H1 (cell line): ENCODE data around the gene HERC4. TPM values are rescaled to one million over a fixed set of nuclear protein-coding genes. Genes with fewer than 3 reads are reported as not detected.

Experiments used
- CREB1 ChIP-seq: IDR thresholded peaks from 2 replicates; pipeline ENCODE4 v1.6.1; 2012; ENCODE audit warnings: inconsistent platforms
- EGR1 ChIP-seq: IDR thresholded peaks from 2 replicates; pipeline ENCODE4 v1.6.1; 2011; ENCODE audit warnings: low read depth, low read length, borderline replicate concordance
- GTF2F1 ChIP-seq: IDR thresholded peaks from 2 replicates; pipeline ENCODE4 v1.6.1; 2012; ENCODE audit warnings: low read depth, low read length, improper control_type of control experiment, borderline replicate concordance
- HDAC2 ChIP-seq, 2 experiments: fragments of 300-600 bp in 1 of 2; sonication (generic) in 1 of 2; IDR thresholded peaks; 2 replicates each; pipeline ENCODE4 v1.6.1; 2011 to 2012; ENCODE audit warnings: low read depth in 2 of 2, low read length in 2 of 2, mild to moderate bottlenecking in 2 of 2, moderate library complexity in 2 of 2, borderline replicate concordance in 1 of 2, inconsistent platforms in 1 of 2
- KDM4A ChIP-seq: IDR thresholded peaks from one replicate; pipeline ENCODE4 v1.7.1; 2012; ENCODE audit warnings: low read depth, mild to moderate bottlenecking, moderate library complexity, low read length, inconsistent platforms; ENCODE audit not compliant: severe bottlenecking
- KDM5A ChIP-seq: fragments of 200-600 bp; IDR thresholded peaks from 2 replicates; pipeline ENCODE4 v1.7.1; 2012; ENCODE audit warnings: mild to moderate bottlenecking, low read length, inconsistent platforms, mixed read lengths
- MAFK ChIP-seq: IDR thresholded peaks from 2 replicates; pipeline ENCODE4 v1.6.1; 2012; ENCODE audit warnings: low read depth, mild to moderate bottlenecking, improper control_type of control experiment, low read length
- POLR2A ChIP-seq, 2 experiments: IDR thresholded peaks; 1 replicate in 1 of 2; 2 replicates in 1 of 2; pipeline ENCODE4 v1.6.1; 2011; ENCODE audit warnings: low read depth in 2 of 2, low read length in 2 of 2, mild to moderate bottlenecking in 2 of 2; ENCODE audit errors: control extremely low read depth in 1 of 2
- RBBP5 ChIP-seq: IDR thresholded peaks from 2 replicates; pipeline ENCODE4 v1.7.1; 2012; ENCODE audit warnings: low read depth, mild to moderate bottlenecking, inconsistent platforms, low read length, moderate library complexity, borderline replicate concordance
- SP2 ChIP-seq: IDR thresholded peaks from 2 replicates; pipeline ENCODE4 v1.6.1; 2012; ENCODE audit warnings: mild to moderate bottlenecking, low read length, inconsistent platforms
- polyA plus RNA-seq, 7 experiments: library from polyadenylated mRNA; depleted of rRNA in 3 of 7; stranded (reverse) in 5 of 7; unstranded in 2 of 7; fragments of >200 nt in 5 of 7; fragments of 200-250 nt in 2 of 7; gene quantifications; 1 replicate in 5 of 7; 2 replicates in 1 of 7; 4 replicates in 1 of 7; pipeline versions ENCODE4 v1.2.1 to v1.2.3, GENCODE V29; 2011 to 2013; ENCODE audit warnings: missing spikeins in 2 of 7, mixed read lengths in 2 of 7
- total RNA-seq: library from RNA; stranded (reverse); fragmentation: NEBNext Ultra II Directional; extraction: Animal tissue kit (Norgen Biotek cat#: 25700); gene quantifications from 2 replicates; pipeline ENCODE4 v1.2.1, GENCODE V29; 2021

HERC4 gene
- total and polyA plus RNA-seq, 2 of the 8 experiments (the other 6 are each of a cell fraction or from before 2014, with no cell fraction given): 7.5 to 44.0 TPM

DNA sequence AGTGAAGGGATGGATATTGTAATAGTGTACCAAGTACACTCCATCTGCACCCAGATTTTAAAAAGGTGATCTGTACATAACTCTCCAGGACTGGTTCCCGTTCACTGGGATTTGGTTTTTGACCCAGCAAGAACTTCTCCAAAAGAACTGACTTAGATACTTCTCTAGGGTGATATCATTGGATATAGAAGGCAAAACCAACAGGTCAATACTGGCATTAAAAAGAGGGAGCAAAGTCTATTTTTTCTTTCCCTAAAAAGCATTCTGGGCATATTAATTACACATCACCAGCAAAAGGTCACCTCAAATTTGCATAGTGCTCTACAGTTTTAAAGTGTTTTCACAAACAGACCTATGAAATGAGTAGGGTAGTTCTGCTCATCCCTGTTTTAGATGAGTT lies 37.8 kb upstream of the HERC4 start (continued):
- TF ChIP-seq HDAC2 (IDR thresholded peaks at IDR 0.05; ENCODE audit: borderline replicate concordance in 1 of 2, low read depth in 2 of 2, low read length in 2 of 2) (no peak), SP2 (no peak), RBBP5 (no peak), KDM5A (no peak), POLR2A (IDR thresholded peaks at IDR 0.05; ENCODE audit: control extremely low read depth in 1 of 2, low read depth in 2 of 2, low read length in 2 of 2) (no peak), GTF2F1 (no peak), EGR1 (no peak), KDM4A (no peak), MAFK (no peak), CREB1 (no peak)
